GM18520 (cell line): ENCODE results near the gene NHS.

Experiments
- ATAC-seq: cut with Tn5 transposase; IDR thresholded peaks from one replicate; pipeline ENCODE4 v1.9.1; 2021; ENCODE audit not compliant: unreplicated experiment

Gene NHS

GRCh38 chrX:17374619-17375366 is at the start of gene NHS:
TSS of gene NHS (plus strand) at chrX:17375200. CDS start at chrX:17375758, 558 bp downstream.
- no peak for ATAC-seq

- ATAC-seq: no peak
Observed at GRCh38 chrX:17328837-17329236, 46.2 kb upstream of the NHS start.

- ATAC-seq: no peak
Observed at GRCh38 chrX:17336377-17336776, 38.6 kb upstream of the NHS start.

GRCh38 chrX:17355976-17356375 is 19.0 kb upstream of the NHS start:
- ATAC-seq: no peak

- ATAC-seq: no peak
Observed at GRCh38 chrX:17359500-17359899, 15.5 kb upstream of the NHS start.

GRCh38 chrX:17361620-17362019 is 13.4 kb upstream of the NHS start:
- no peak for ATAC-seq

- ATAC-seq: no peak
Observed at GRCh38 chrX:17368002-17368401, 7.0 kb upstream of the NHS start.

GRCh38 chrX:17369309-17369708 is 5.7 kb upstream of the NHS start:
- no peak for ATAC-seq

GRCh38 chrX:17370191-17370590 is 4.8 kb upstream of the NHS start:
- no peak for ATAC-seq

- no peak for ATAC-seq
Observed at GRCh38 chrX:17372052-17372451, 2.9 kb upstream of the NHS start.

GRCh38 chrX:17373337-17373736 is 1.7 kb upstream of the NHS start:
- ATAC-seq: no peak

- no peak for ATAC-seq
Observed at GRCh38 chrX:17375367-17375636, 302 bp downstream of the NHS start.

- ATAC-seq: no peak
Observed at GRCh38 chrX:17375637-17376430, 834 bp downstream of the NHS start.

- no peak for ATAC-seq
Observed at GRCh38 chrX:17376431-17377077, 1.6 kb downstream of the NHS start.

GRCh38 chrX:17377091-17377717 is 2.2 kb downstream of the NHS start:
- no peak for ATAC-seq

- no peak for ATAC-seq
Observed at GRCh38 chrX:17377795-17378194, 2.8 kb downstream of the NHS start.

GRCh38 chrX:17380221-17380620 is 5.2 kb downstream of the NHS start:
- no peak for ATAC-seq

GRCh38 chrX:17390419-17390850 is 15.4 kb downstream of the NHS start:
- no peak for ATAC-seq

GRCh38 chrX:17395154-17395553 is 20.2 kb downstream of the NHS start:
- ATAC-seq: no peak

- no peak for ATAC-seq
Observed at GRCh38 chrX:17397074-17397473, 22.1 kb downstream of the NHS start.

GRCh38 chrX:17403189-17403691 is 28.2 kb downstream of the NHS start:
- ATAC-seq: no peak
